ENCODE measurements around the gene ARFGAP3. TPM values are rescaled to one million over a fixed set of nuclear protein-coding genes. Genes with fewer than 3 reads are reported as not detected.

ARFGAP3 gene
- total RNA-seq, 4 donors from 2014 or later: 38.4 to 86.9 (median 47.5) TPM

- TF ChIP-seq CTCF (IDR thresholded peaks at IDR 0.05) (no peak), POLR2A (IDR thresholded peaks at IDR 0.05) (no peak)
- intact Hi-C loops (cut with DNase I; ENCODE audit: low total_unique reads): no loop called here
- Histone ChIP-seq H3K27me3 (no peaks in the 10 kb centered on the region), H3K4me3 (no peak overlapping the region), H3K9me3 (no peaks in the 10 kb centered on the region), H3K4me1 (no peaks in the 10 kb centered on the region), H3K36me3 (no peaks in the 10 kb centered on the region), H3K27ac (no peak overlapping the region)
- DNase-seq: no peak
Measured at GRCh38 chr22:42874010-42874409, 16.9 kb upstream of the ARFGAP3 start.

- intact Hi-C loops (cut with DNase I; ENCODE audit: low total_unique reads): no loop called here
- no peak for DNase-seq
- Histone ChIP-seq H3K36me3 (no peaks in the 10 kb centered on the region), H3K4me1 (no peaks in the 10 kb centered on the region), H3K4me3 (no peak overlapping the region), H3K27ac (no peak overlapping the region), H3K9me3 (no peaks in the 10 kb centered on the region), H3K27me3 (no peaks in the 10 kb centered on the region)
- no peak for TF ChIP-seq POLR2A (IDR thresholded peaks at IDR 0.05)
- no peak for TF ChIP-seq CTCF (IDR thresholded peaks at IDR 0.05)
Measured at GRCh38 chr22:42873356-42873755, 16.3 kb upstream of the ARFGAP3 start.

- no peaks in the 10 kb centered on the region for H3K36me3 ChIP-seq
- no peak overlapping the region for H3K4me3 ChIP-seq
- no peaks in the 10 kb centered on the region for H3K27me3 ChIP-seq
- no peak for DNase-seq
- TF ChIP-seq POLR2A (IDR thresholded peaks at IDR 0.05): no peak
- no peak for TF ChIP-seq CTCF (IDR thresholded peaks at IDR 0.05)
- H3K9me3 ChIP-seq: no peaks in the 10 kb centered on the region
- no peak overlapping the region for H3K27ac ChIP-seq
- H3K4me1 ChIP-seq: no peaks in the 10 kb centered on the region
- intact Hi-C loops (cut with DNase I; ENCODE audit: low total_unique reads): no loop called here
Measured at GRCh38 chr22:42872821-42873220, 15.7 kb upstream of the ARFGAP3 start.

GRCh38 chr22:42871146-42872050 lies 14.3 kb upstream of the ARFGAP3 start:
- Histone ChIP-seq H3K27ac (no peak overlapping the region), H3K4me3 (no peak overlapping the region), H3K36me3 (no peaks in the 10 kb centered on the region), H3K4me1 (no peaks in the 10 kb centered on the region), H3K9me3 (no peaks in the 10 kb centered on the region), H3K27me3 (no peaks in the 10 kb centered on the region)
- TF ChIP-seq CTCF (IDR thresholded peaks at IDR 0.05) (no peak), POLR2A (IDR thresholded peaks at IDR 0.05) (no peak)
- DNase-seq: no peak
- intact Hi-C loops (cut with DNase I; ENCODE audit: low total_unique reads): no loop called here

GRCh38 chr22:42869888-42870480 lies 12.9 kb upstream of the ARFGAP3 start:
- no peak overlapping the region for H3K27ac ChIP-seq
- no peaks in the 10 kb centered on the region for H3K27me3 ChIP-seq
- intact Hi-C loops (cut with DNase I; ENCODE audit: low total_unique reads): no loop called here
- no peaks in the 10 kb centered on the region for H3K9me3 ChIP-seq
- H3K4me1 ChIP-seq: no peaks in the 10 kb centered on the region
- no peak for TF ChIP-seq CTCF (IDR thresholded peaks at IDR 0.05)
- no peak for TF ChIP-seq POLR2A (IDR thresholded peaks at IDR 0.05)
- DNase-seq: no peak
- H3K4me3 ChIP-seq: no peak overlapping the region
- no peaks in the 10 kb centered on the region for H3K36me3 ChIP-seq
